Right lobe of liver (tissue), 6 donors: ENCODE results near the gene MRPS14. TPM values are rescaled to one million over a fixed set of nuclear protein-coding genes. Genes with fewer than 3 reads are reported as not detected.
A peak's percentile ranks its signal among the peaks of the same experiment; 100 is the strongest.

Source experiments
- ATAC-seq, 4 donors: fragments of 200-7000 bp; cut with Tn5 transposase; one replicate each; pipeline ENCODE4 v1.9.1; 2020; ENCODE audit warnings: mild to moderate bottlenecking in 4 of 4, moderate library complexity in 4 of 4
- DNase-seq, 3 donors: peaks; one replicate each; pipeline ENCODE4 v3.0.0-alpha.2; 2020
- H3K27ac ChIP-seq, 3 donors: fragments of 200-600 bp; one replicate each; pipeline ENCODE4 v1.8.0; 2022
- H3K27me3 ChIP-seq, 2 donors: fragments of 200-600 bp; one replicate each; pipeline ENCODE4 v1.8.0; 2022
- H3K36me3 ChIP-seq, 4 donors: fragments of 200-600 bp; sonication (generic) in 1 of 4; one replicate each; pipeline versions ENCODE4 v1.5.1 to v1.8.0; 2017 to 2022; ENCODE audit warnings: control low read depth in 1 of 4
- H3K4me1 ChIP-seq, 4 donors: fragments of 200-600 bp; sonication (generic) in 1 of 4; one replicate each; pipeline versions ENCODE4 v1.5.1 to v1.8.0; 2017 to 2022; ENCODE audit warnings: control low read depth in 1 of 4
- H3K4me3 ChIP-seq, 3 donors: fragments of 200-600 bp; one replicate each; pipeline ENCODE4 v1.8.0; 2022
- H3K9me3 ChIP-seq, 4 donors: fragments of 200-600 bp; sonication (generic) in 1 of 4; one replicate each; pipeline versions ENCODE4 v1.5.1 to v1.8.0; 2017 to 2022; ENCODE audit warnings: control low read depth in 1 of 4
- POLR2A ChIP-seq: fragments of 450-650 bp; IDR thresholded peaks from one replicate; pipeline ENCODE4 v1.6.1; 2017; ENCODE audit warnings: antibody characterized with exemption, mild to moderate bottlenecking
- WGBS: methylation state at CpG from one replicate; pipeline ENCODE4 v1.1.6; 2018; ENCODE audit warnings: low coverage, low lambda C conversion rate; ENCODE audit not compliant: insufficient coverage; ENCODE audit errors: missing lambda C conversion rate; 5-methylcytosine and 5-hydroxymethylcytosine counted together
- intact Hi-C, 2 donors: fragments of 100-400 bp; cut with DNase I; formaldehyde crosslinking; loops; one replicate each; pipeline versions ENCODE4 v1.11.2 to v1.14.1; 2022
- small RNA-seq, 2 experiments: library from RNA; depleted of rRNA; stranded (forward); fragments of <200 nt; gene quantifications; one replicate each; pipeline ENCODE3, GENCODE V24; 2016
- total RNA-seq, 6 experiments: library from RNA; depleted of rRNA in 2 of 6; stranded (reverse); fragments of >200 nt in 2 of 6; fragmentation: NEBNext Ultra II Directional in 3 of 6; extraction: Animal tissue kit (Norgen Biotek cat#: 25700) in 3 of 6; gene quantifications; one replicate each; pipeline versions ENCODE4 v1.1.0 to v1.2.4, GENCODE V29; 2016 to 2023
- TF ChIP-seq, protein P1 (sequence below), 4 donors: fragments of 200-600 bp in 3 of 4; fragments of 450-650 bp in 1 of 4; IDR thresholded peaks; one replicate each; pipeline versions ENCODE4 v1.5.1 to v1.8.0; 2016 to 2022; ENCODE audit warnings: antibody characterized with exemption in 4 of 4, mild to moderate bottlenecking in 2 of 4
- donor health status: DM: no; HTN: yes; CAD: no.
- donor health status: DM: no; HTN: no; CAD: no.
- donor health status: DM: no; HTN: no; CAD: no.
- donor health status: DM: no; HTN: yes; CAD: no.
- donor health status: DM: no; HTN: yes; CAD: no.

The MRPS14 gene
- total RNA-seq, 6 experiments from 2014 or later = 9.4 to 22.8 (median 18.8) TPM

DNA sequence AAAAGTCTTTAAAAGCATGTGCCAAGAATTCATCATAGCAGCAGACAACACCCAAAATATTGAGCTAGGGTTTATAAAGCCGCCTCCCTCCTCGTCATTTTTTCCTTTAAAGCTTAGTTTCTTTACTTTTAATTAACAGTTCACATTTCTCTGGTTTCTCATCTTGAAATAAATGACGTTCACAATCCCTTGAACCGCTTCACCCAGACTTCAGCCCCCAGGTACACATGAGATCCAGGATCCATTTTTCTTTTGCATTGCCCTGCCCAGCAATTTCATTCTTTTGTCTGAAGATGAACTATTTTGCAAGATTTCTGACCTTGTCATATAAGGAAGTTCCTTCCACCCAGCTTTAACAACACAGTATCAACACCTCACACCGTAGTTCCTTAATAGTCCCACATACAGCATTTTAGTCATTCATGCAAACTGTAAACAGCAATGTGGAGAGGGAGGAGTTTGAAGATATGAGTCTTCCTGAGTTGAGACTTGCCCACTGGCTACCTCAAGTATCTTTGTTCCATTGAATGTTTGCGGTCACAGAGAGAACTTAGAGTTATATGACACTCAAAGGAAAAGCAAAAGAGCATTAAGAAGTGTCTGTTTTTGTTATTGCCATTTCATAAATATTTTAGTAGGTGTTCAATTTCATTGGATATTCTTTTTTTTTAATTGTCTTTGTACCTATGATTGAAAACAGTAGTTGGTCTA is 58.8 kb downstream of the MRPS14 start:
- H3K4me3 ChIP-seq = peak overlapping the region in 1 of 3 donors; percentile 11
- no peaks in the 10 kb centered on the region for H3K36me3 ChIP-seq
- H3K27me3 ChIP-seq = no peaks in the 10 kb centered on the region
- TF ChIP-seq POLR2A = no peak
- TF ChIP-seq, protein P1, sequence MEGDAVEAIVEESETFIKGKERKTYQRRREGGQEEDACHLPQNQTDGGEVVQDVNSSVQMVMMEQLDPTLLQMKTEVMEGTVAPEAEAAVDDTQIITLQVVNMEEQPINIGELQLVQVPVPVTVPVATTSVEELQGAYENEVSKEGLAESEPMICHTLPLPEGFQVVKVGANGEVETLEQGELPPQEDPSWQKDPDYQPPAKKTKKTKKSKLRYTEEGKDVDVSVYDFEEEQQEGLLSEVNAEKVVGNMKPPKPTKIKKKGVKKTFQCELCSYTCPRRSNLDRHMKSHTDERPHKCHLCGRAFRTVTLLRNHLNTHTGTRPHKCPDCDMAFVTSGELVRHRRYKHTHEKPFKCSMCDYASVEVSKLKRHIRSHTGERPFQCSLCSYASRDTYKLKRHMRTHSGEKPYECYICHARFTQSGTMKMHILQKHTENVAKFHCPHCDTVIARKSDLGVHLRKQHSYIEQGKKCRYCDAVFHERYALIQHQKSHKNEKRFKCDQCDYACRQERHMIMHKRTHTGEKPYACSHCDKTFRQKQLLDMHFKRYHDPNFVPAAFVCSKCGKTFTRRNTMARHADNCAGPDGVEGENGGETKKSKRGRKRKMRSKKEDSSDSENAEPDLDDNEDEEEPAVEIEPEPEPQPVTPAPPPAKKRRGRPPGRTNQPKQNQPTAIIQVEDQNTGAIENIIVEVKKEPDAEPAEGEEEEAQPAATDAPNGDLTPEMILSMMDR (IDR thresholded peaks at IDR 0.05) = no peak
- H3K27ac ChIP-seq = peak overlapping the region; percentile 59 to 74 (median 61)
- WGBS = 42% methylated on average over 6 of the region's 6 CpGs
- no peaks in the 10 kb centered on the region for H3K9me3 ChIP-seq
- DNase-seq (no peak), ATAC-seq (peak; percentile 63 to 78 (median 68))
- H3K4me1 ChIP-seq = peaks cover 0 to 32% (median 0%) of the 10 kb centered on the region in 4 donors
- intact Hi-C loops = no loop called here

DNA sequence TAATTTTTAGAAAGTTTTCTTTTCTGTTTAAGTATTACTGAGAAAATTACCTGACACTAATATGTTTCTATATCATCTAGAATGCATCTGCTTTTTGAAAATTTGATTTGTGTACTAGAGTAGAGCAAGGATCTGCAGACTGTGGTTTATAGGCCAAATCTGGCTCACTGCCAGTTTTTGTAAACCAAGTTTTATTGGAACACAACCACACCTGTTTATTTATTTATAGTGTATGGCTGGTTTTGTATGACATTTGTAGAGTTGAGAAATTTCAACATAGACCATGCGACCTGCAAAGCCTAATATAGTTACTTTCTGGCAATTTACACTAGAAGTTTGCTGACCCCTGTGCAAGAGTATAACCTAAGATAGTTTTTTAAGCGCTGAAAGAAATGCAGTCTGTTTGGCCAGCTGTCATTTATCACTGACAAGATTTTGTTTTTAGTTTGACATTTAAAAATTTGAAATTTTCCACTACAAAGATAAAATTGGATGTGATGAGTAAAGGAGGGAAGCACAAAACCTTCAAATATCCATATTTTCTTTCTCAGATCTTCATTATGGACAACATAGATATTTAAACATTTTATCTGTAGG is 59.6 kb downstream of the MRPS14 start:
- peak overlapping the region in 2 of 3 donors; percentile 30 to 61 for H3K27ac ChIP-seq
- 44% methylated on average over 2 of the region's 2 CpGs for WGBS
- H3K4me3 ChIP-seq = no peak overlapping the region
- no peaks in the 10 kb centered on the region for H3K27me3 ChIP-seq
- ATAC-seq = no peak
- TF ChIP-seq, protein P1 (IDR thresholded peaks at IDR 0.05) = no peak
- no peak for TF ChIP-seq POLR2A
- intact Hi-C loops = no loop called here
- H3K9me3 ChIP-seq = no peaks in the 10 kb centered on the region
- peaks cover 0 to 32% (median 0%) of the 10 kb centered on the region in 4 donors for H3K4me1 ChIP-seq
- H3K36me3 ChIP-seq = no peaks in the 10 kb centered on the region
- DNase-seq = no peak

Small RNAs within 50 kb of the gene (small RNA-seq; reads per million reads assigned to genes)
- gene RF00019 = 0 reads per million in 2 experiments
- 0 reads per million in 2 experiments for gene RNU6-307P

Other genes starting within 250 kb of the MRPS14 start
- gene CACYBP, start 23.5 kb downstream of the MRPS14 start, total RNA-seq = 10 to 100 TPM; 20.3 to 60.0 (median 31.2) TPM
- gene TNN, start 44.4 kb upstream of the MRPS14 start, total RNA-seq = under 1 TPM; 0.18 to 0.67 (median 0.41) TPM
- gene KIAA0040, start 169.4 kb upstream of the MRPS14 start, total RNA-seq = 10 to 100 TPM in 1 of 6 experiments, 1 to 10 TPM in 5; 4.6 to 13.5 (median 5.3) TPM